ENCODE data around the gene MPDZ. TPM values are rescaled to one million over a fixed set of nuclear protein-coding genes. Genes with fewer than 3 reads are reported as not detected.

The MPDZ gene
- polyA plus RNA-seq, 2 of the 4 experiments (the other 2 are of a cell fraction) = 19.5 to 36.4 TPM

DNA sequence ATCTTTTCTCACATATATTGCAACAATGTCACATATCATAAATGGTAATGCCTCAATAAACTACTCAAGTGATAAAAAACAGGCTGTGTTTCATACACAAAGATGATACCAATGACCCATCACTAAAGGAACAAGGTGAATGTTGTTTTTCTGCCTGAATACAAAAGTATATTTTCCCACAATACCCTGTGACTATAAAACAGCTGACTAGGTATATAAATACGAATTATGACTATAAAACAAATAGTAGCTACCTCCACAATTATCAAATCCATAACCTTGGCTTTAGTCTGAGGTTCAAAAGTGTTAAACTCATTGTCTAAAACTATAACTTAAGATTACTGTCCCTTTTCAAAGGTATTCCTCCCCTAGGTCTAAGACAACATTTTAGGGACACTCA is 58.7 kb downstream of the MPDZ start:
- Histone ChIP-seq H3K9me3 (no peaks in the 10 kb centered on the region), H3K4me2 (no peak overlapping the region), H3K4me3 (no peak overlapping the region), H3K27ac (no peak overlapping the region), H3K4me1 (no peaks in the 10 kb centered on the region)
- ATAC-seq = no peak
- no peak for DNase-seq (ENCODE audit: low read depth in 1 of 2, low spot score in 1 of 2)
- ChIA-PET CTCF (no interaction called here), POLR2A (no interaction called here)
- TF ChIP-seq JUNB (IDR thresholded peaks at IDR 0.05) (no peak), MAFK (IDR thresholded peaks at IDR 0.05; ENCODE audit: partially characterized antibody) (peak; percentile 53)
- FAIRE-seq = no peak
- 77% methylated on average over 1 of the region's 1 CpG for WGBS (ENCODE audit: missing lambda C conversion rate)

DNA sequence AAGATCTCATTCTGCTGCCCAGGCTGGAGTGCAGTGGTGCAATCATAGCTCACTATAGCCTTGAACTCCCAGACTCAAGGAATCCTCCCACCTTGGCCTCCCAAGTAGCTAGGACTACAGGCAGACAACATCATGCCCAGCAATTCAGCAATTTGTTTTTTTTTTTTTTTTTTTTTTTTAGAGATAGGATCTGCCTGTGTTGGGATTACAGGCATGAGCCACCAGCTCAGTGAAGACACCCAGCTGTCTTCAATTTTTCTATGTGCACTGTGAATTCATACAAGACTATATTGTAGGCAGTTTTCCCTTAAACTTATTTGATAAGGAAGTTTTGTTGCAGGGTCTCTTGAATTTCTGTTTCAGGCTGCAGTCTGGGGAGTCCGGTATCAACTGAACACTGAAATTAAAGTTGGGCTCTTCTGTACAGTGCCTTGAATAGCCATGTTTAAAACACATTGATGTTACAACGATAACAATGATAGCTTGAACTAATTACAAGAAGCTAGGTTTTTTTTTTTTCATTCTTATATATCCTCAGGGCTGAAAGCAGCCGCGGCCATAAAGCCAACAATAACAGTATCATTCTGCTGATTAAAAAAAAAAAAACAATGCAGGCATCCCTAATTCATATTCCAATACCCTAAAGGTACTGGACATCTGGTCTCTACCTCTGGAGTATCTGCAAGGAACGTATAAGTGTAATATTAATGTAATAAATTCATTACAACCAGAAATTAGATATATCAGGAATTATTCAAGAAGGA is 63.5 kb downstream of the MPDZ start:
- CTCF ChIA-PET = interaction anchor here (0.6 to 1.5 kb wide), 3 partner anchors 11 to 334 kb away, joined by 3 to 4 read pairs (median 3); no protein-coding TSS in a partner anchor
- no peak for DNase-seq (ENCODE audit: low read depth in 1 of 2, low spot score in 1 of 2)
- Histone ChIP-seq H3K9me3 (no peaks in the 10 kb centered on the region), H3K4me1 (no peaks in the 10 kb centered on the region), H3K4me3 (no peak overlapping the region), H3K27ac (no peak overlapping the region), H3K4me2 (no peak overlapping the region)
- no peak for ATAC-seq
- TF ChIP-seq HOXB5 (CRISPR knock-in tag; IDR thresholded peaks at IDR 0.05) (no peak), FOXS1 (CRISPR knock-in tag; IDR thresholded peaks at IDR 0.05) (no peak), CEBPB (IDR thresholded peaks at IDR 0.05) (no peak), RFX5 (IDR thresholded peaks at IDR 0.05) (no peak), NPAS2 (CRISPR knock-in tag; IDR thresholded peaks at IDR 0.05; ENCODE audit: borderline replicate concordance) (no peak), ZSCAN20 (CRISPR knock-in tag; IDR thresholded peaks at IDR 0.05) (no peak), POLR2A (IDR thresholded peaks at IDR 0.05; ENCODE audit: low read length) (no peak), RNF2 (IDR thresholded peaks at IDR 0.05; ENCODE audit: borderline replicate concordance, low read depth) (no peak), CBX2 (IDR thresholded peaks at IDR 0.05; ENCODE audit: borderline replicate concordance, low read depth) (no peak), TFCP2L1 (CRISPR knock-in tag; IDR thresholded peaks at IDR 0.05) (no peak), EHMT2 (IDR thresholded peaks at IDR 0.05; ENCODE audit: low read depth) (no peak), RCOR1 (IDR thresholded peaks at IDR 0.05; ENCODE audit: low read depth, low read length) (no peak)
- TF ChIP-seq, protein P1, sequence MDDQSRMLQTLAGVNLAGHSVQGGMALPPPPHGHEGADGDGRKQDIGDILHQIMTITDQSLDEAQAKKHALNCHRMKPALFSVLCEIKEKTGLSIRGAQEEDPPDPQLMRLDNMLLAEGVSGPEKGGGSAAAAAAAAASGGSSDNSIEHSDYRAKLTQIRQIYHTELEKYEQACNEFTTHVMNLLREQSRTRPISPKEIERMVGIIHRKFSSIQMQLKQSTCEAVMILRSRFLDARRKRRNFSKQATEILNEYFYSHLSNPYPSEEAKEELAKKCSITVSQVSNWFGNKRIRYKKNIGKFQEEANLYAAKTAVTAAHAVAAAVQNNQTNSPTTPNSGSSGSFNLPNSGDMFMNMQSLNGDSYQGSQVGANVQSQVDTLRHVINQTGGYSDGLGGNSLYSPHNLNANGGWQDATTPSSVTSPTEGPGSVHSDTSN (IDR thresholded peaks at IDR 0.05) = no peak
- TF ChIP-seq, protein P2, sequence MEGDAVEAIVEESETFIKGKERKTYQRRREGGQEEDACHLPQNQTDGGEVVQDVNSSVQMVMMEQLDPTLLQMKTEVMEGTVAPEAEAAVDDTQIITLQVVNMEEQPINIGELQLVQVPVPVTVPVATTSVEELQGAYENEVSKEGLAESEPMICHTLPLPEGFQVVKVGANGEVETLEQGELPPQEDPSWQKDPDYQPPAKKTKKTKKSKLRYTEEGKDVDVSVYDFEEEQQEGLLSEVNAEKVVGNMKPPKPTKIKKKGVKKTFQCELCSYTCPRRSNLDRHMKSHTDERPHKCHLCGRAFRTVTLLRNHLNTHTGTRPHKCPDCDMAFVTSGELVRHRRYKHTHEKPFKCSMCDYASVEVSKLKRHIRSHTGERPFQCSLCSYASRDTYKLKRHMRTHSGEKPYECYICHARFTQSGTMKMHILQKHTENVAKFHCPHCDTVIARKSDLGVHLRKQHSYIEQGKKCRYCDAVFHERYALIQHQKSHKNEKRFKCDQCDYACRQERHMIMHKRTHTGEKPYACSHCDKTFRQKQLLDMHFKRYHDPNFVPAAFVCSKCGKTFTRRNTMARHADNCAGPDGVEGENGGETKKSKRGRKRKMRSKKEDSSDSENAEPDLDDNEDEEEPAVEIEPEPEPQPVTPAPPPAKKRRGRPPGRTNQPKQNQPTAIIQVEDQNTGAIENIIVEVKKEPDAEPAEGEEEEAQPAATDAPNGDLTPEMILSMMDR (IDR thresholded peaks at IDR 0.05) = no peak
- TF ChIP-seq, protein P3, sequence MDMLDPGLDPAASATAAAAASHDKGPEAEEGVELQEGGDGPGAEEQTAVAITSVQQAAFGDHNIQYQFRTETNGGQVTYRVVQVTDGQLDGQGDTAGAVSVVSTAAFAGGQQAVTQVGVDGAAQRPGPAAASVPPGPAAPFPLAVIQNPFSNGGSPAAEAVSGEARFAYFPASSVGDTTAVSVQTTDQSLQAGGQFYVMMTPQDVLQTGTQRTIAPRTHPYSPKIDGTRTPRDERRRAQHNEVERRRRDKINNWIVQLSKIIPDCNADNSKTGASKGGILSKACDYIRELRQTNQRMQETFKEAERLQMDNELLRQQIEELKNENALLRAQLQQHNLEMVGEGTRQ (IDR thresholded peaks at IDR 0.05) = no peak
- TF ChIP-seq, protein P4, sequence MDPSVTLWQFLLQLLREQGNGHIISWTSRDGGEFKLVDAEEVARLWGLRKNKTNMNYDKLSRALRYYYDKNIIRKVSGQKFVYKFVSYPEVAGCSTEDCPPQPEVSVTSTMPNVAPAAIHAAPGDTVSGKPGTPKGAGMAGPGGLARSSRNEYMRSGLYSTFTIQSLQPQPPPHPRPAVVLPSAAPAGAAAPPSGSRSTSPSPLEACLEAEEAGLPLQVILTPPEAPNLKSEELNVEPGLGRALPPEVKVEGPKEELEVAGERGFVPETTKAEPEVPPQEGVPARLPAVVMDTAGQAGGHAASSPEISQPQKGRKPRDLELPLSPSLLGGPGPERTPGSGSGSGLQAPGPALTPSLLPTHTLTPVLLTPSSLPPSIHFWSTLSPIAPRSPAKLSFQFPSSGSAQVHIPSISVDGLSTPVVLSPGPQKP (IDR thresholded peaks at IDR 0.05; ENCODE audit: low read depth, low read length) = no peak
- POLR2A ChIA-PET = no interaction called here
- FAIRE-seq = no peak
- WGBS (ENCODE audit: missing lambda C conversion rate) = 91% methylated on average over 5 of the region's 5 CpGs

DNA sequence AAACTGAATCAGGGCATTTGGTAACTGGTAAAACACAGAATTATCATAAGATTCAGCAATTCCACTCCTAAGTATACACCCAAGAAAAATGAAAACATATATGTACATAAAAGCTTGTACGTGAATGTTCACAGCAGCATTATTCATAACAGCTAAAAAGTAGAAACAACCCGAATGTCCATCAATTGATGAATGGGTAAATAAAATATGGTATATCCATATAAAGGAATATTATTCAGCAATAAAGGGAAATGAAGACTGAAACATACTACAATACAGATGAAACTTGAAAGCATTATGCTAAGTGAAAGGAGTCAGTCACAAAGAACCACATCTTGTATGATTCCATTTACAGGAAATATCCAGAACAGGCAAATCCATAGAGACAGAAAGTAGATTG is 65.5 kb downstream of the MPDZ start:
- H3K9me3 ChIP-seq = no peaks in the 10 kb centered on the region
- no peak overlapping the region for H3K27ac ChIP-seq
- 87% methylated on average over 2 of the region's 2 CpGs for WGBS (ENCODE audit: missing lambda C conversion rate)
- TF ChIP-seq RNF2 (IDR thresholded peaks at IDR 0.05; ENCODE audit: borderline replicate concordance, low read depth) (no peak), MAFK (IDR thresholded peaks at IDR 0.05; ENCODE audit: partially characterized antibody) (no peak), HOXA7 (CRISPR knock-in tag; IDR thresholded peaks at IDR 0.05) (no peak)
- TF ChIP-seq, protein P5, sequence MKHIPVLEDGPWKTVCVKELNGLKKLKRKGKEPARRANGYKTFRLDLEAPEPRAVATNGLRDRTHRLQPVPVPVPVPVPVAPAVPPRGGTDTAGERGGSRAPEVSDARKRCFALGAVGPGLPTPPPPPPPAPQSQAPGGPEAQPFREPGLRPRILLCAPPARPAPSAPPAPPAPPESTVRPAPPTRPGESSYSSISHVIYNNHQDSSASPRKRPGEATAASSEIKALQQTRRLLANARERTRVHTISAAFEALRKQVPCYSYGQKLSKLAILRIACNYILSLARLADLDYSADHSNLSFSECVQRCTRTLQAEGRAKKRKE (CRISPR knock-in tag; IDR thresholded peaks at IDR 0.05; ENCODE audit: low read depth) = no peak
- H3K4me3 ChIP-seq = no peak overlapping the region
- H3K4me2 ChIP-seq = no peak overlapping the region
- DNase-seq (ENCODE audit: low read depth in 1 of 2, low spot score in 1 of 2) = no peak
- no peaks in the 10 kb centered on the region for H3K4me1 ChIP-seq
- POLR2A ChIA-PET = no interaction called here
- no peak for ATAC-seq
- peak; percentile 56 for FAIRE-seq
- CTCF ChIA-PET = no interaction called here

Data from A549 (cell line).